Panc1 (cell line): ENCODE results near the gene PLEKHH2.

Source experiments
- POLR2AphosphoS5 ChIP-seq: IDR thresholded peaks from 2 replicates; pipeline ENCODE4 v1.6.1; 2012; ENCODE audit warnings: mild to moderate bottlenecking, low read depth, low read length, moderate library complexity
- TF ChIP-seq, protein P1 (sequence below): fragments of 450-650 bp; IDR thresholded peaks from 2 replicates; pipeline ENCODE4 v1.5.1; 2017; ENCODE audit warnings: mild to moderate bottlenecking

DNA sequence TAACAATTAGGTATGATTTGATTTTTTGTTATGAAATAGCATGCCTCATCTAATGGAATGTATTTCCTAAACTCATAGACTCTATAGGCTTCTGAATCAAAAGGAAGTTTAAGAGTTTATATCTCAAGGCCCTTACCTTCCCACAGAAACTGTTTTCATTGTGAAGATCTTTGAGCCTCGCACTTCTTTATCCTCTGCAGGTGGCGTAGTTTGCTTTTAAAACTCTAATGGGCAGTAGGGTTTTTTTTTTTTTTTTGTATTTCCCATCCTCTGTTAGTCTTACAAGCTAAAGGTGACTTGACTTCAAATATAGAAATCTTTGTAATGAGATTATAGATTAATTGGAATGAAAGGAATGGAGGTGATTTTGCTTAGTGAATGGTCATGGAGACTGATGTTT lies 165.1 kb downstream of the PLEKHH2 start:
- TF ChIP-seq, protein P1, sequence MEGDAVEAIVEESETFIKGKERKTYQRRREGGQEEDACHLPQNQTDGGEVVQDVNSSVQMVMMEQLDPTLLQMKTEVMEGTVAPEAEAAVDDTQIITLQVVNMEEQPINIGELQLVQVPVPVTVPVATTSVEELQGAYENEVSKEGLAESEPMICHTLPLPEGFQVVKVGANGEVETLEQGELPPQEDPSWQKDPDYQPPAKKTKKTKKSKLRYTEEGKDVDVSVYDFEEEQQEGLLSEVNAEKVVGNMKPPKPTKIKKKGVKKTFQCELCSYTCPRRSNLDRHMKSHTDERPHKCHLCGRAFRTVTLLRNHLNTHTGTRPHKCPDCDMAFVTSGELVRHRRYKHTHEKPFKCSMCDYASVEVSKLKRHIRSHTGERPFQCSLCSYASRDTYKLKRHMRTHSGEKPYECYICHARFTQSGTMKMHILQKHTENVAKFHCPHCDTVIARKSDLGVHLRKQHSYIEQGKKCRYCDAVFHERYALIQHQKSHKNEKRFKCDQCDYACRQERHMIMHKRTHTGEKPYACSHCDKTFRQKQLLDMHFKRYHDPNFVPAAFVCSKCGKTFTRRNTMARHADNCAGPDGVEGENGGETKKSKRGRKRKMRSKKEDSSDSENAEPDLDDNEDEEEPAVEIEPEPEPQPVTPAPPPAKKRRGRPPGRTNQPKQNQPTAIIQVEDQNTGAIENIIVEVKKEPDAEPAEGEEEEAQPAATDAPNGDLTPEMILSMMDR: no peak; the same call in 1 of the 2 replicates
- TF ChIP-seq POLR2AphosphoS5: no peak
